PC-9 (cell line): ENCODE data around the gene FTL. TPM values are rescaled to one million over a fixed set of nuclear protein-coding genes. Genes with fewer than 3 reads are reported as not detected.
A peak's percentile ranks its signal among the peaks of the same experiment; 100 is the strongest.

Experiments
- BruUV-seq: library from RNA; stranded (reverse); fragments of 400-500 nt; replicated peaks from 2 replicates; lab custom pipeline; 2021; lab: Mats Ljungman, UMichigan
- CTCF ChIA-PET: fragments of 300-600 bp; sonication (Branson Sonifier 250); formaldehyde crosslinking; loops from one replicate; lab custom pipeline; 2022; ENCODE audit warnings: antibody characterized with exemption; lab: Charles Lee
- POLR2A ChIA-PET: fragments of 300-600 bp; sonication (Branson Sonifier 250); formaldehyde crosslinking; loops from one replicate; lab custom pipeline; 2022; ENCODE audit warnings: antibody characterized with exemption; ENCODE audit not compliant: unreplicated experiment; lab: Charles Lee
- DNase-seq, 2 experiments: peaks; one replicate each; pipeline versions ENCODE4 v3.0.0 to v3.0.0-alpha.2; 2015 to 2022; ENCODE audit warnings: mixed read lengths in 1 of 2
- H2AFZ ChIP-seq: fragments of 200-600 bp; sonication (generic); 2 replicates; pipeline ENCODE4 v1.8.1; 2017; ENCODE audit warnings: antibody characterized with exemption
- H3F3A ChIP-seq: fragments of 200-600 bp; sonication (generic); 2 replicates; pipeline ENCODE4 v1.8.1; 2017; ENCODE audit warnings: antibody characterized with exemption, mild to moderate bottlenecking, low read depth; ENCODE audit not compliant: insufficient read depth
- H3K27ac ChIP-seq: fragments of 200-600 bp; sonication (generic); 2 replicates; pipeline ENCODE4 v1.6.1; 2016; ENCODE audit warnings: mixed run types
- H3K27me3 ChIP-seq: fragments of 200-600 bp; sonication (generic); 2 replicates; pipeline ENCODE4 v1.6.1; 2016; ENCODE audit warnings: low read depth, mixed run types; ENCODE audit not compliant: insufficient read depth
- H3K36me3 ChIP-seq: fragments of 200-600 bp; sonication (generic); 2 replicates; pipeline ENCODE4 v1.6.1; 2016; ENCODE audit warnings: low read depth, mixed run types
- H3K4me1 ChIP-seq: fragments of 200-600 bp; sonication (generic); replicated peaks from 2 replicates; pipeline ENCODE4 v1.6.1; 2016; ENCODE audit warnings: mixed run types; ENCODE audit not compliant: insufficient read depth
- H3K4me2 ChIP-seq: fragments of 200-600 bp; sonication (generic); 2 replicates; pipeline ENCODE4 v1.6.1; 2017; ENCODE audit warnings: mixed run types
- H3K4me3 ChIP-seq: fragments of 200-600 bp; sonication (generic); 2 replicates; pipeline ENCODE4 v1.6.1; 2016; ENCODE audit warnings: mixed run types
- H3K79me2 ChIP-seq: fragments of 200-600 bp; sonication (generic); 2 replicates; pipeline ENCODE4 v1.6.1; 2017; ENCODE audit warnings: low read depth, mixed run types
- H3K9me2 ChIP-seq: fragments of 200-600 bp; sonication (generic); 2 replicates; pipeline ENCODE4 v1.8.1; 2017; ENCODE audit warnings: mild to moderate bottlenecking; ENCODE audit not compliant: insufficient read depth
- H3K9me3 ChIP-seq: fragments of 200-600 bp; sonication (generic); 2 replicates; pipeline ENCODE4 v1.8.1; 2016; ENCODE audit warnings: low read depth; ENCODE audit not compliant: insufficient read depth
- H4K20me1 ChIP-seq: fragments of 200-600 bp; sonication (generic); 2 replicates; pipeline ENCODE4 v1.8.1; 2017; ENCODE audit not compliant: insufficient read depth
- EZH2 ChIP-seq: fragments of 200-600 bp; sonication (generic); IDR thresholded peaks from 2 replicates; pipeline ENCODE4 v1.8.0; 2017; ENCODE audit warnings: antibody characterized with exemption, low read depth
- intact Hi-C: fragments of 100-400 bp; cut with micrococcal nuclease; formaldehyde crosslinking; loops from one replicate; pipeline ENCODE4 v1.10.0; 2022; ENCODE audit not compliant: unreplicated experiment
- total RNA-seq: library from RNA; stranded (reverse); gene quantifications from 2 replicates; pipeline ENCODE4 v1.2.3, GENCODE V29; 2021
- TF ChIP-seq, protein P1 (sequence below): fragments of 200-600 bp; sonication (generic); conservative IDR thresholded peaks from 2 replicates; pipeline ENCODE4 v1.6.1; 2017; ENCODE audit warnings: mixed run types, antibody characterized with exemption, mild to moderate bottlenecking, moderate library complexity

The FTL gene
- total RNA-seq, 1 experiment from 2014 or later: 3,822 TPM

DNA sequence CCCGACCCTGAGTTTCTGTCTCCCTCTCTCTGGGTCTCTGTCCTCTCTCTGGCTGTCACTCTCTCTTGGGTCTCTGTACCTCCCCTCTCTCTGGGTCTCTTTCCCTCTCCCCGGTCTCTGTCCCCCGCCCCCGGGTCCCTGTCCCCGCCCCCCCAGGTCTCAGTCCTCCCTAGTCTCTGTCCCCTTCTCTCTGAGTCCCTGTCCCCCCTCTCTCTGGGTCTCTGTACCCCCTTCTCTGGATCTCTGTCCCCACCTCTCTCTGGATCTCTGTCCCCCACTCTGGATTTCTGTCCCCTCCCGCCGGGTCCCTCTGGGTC lies 2.3 kb upstream of the FTL start:
- Histone ChIP-seq H3K27ac (peak overlapping the region; percentile 95), H3F3A (peaks cover 78% of the 10 kb centered on the region), H3K4me1 (peaks cover 38% of the 10 kb centered on the region), H3K9me3 (no peaks in the 10 kb centered on the region), H4K20me1 (peaks cover 22% of the 10 kb centered on the region), H3K4me3 (peak overlapping the region; percentile 84; the same call in 1 of the 2 replicates), H3K9me2 (no peaks in the 10 kb centered on the region), H3K4me2 (peak overlapping the region; percentile 96), H3K79me2 (peaks cover 33% of the 10 kb centered on the region), H3K36me3 (peaks cover 20% of the 10 kb centered on the region), H3K27me3 (no peaks in the 10 kb centered on the region), H2AFZ (no peak overlapping the region)
- ChIA-PET POLR2A (interaction anchor here (0.5 to 1.0 kb wide), 6 partner anchors 29 to 120 kb away, joined by 3 to 12 read pairs (median 4); partner anchors contain the start of genes DHDH, GYS1 and RUVBL2), CTCF (no interaction called here)
- BruUV-seq: no TSS peak
- no peak for TF ChIP-seq EZH2
- TF ChIP-seq, protein P1, sequence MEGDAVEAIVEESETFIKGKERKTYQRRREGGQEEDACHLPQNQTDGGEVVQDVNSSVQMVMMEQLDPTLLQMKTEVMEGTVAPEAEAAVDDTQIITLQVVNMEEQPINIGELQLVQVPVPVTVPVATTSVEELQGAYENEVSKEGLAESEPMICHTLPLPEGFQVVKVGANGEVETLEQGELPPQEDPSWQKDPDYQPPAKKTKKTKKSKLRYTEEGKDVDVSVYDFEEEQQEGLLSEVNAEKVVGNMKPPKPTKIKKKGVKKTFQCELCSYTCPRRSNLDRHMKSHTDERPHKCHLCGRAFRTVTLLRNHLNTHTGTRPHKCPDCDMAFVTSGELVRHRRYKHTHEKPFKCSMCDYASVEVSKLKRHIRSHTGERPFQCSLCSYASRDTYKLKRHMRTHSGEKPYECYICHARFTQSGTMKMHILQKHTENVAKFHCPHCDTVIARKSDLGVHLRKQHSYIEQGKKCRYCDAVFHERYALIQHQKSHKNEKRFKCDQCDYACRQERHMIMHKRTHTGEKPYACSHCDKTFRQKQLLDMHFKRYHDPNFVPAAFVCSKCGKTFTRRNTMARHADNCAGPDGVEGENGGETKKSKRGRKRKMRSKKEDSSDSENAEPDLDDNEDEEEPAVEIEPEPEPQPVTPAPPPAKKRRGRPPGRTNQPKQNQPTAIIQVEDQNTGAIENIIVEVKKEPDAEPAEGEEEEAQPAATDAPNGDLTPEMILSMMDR: no peak
- DNase-seq: no peak
- intact Hi-C loops: loop anchor here (1.0 to 10.0 kb wide), 3 partner anchors 88 to 478 kb away; partner anchors contain the start of gene HSD17B14

DNA sequence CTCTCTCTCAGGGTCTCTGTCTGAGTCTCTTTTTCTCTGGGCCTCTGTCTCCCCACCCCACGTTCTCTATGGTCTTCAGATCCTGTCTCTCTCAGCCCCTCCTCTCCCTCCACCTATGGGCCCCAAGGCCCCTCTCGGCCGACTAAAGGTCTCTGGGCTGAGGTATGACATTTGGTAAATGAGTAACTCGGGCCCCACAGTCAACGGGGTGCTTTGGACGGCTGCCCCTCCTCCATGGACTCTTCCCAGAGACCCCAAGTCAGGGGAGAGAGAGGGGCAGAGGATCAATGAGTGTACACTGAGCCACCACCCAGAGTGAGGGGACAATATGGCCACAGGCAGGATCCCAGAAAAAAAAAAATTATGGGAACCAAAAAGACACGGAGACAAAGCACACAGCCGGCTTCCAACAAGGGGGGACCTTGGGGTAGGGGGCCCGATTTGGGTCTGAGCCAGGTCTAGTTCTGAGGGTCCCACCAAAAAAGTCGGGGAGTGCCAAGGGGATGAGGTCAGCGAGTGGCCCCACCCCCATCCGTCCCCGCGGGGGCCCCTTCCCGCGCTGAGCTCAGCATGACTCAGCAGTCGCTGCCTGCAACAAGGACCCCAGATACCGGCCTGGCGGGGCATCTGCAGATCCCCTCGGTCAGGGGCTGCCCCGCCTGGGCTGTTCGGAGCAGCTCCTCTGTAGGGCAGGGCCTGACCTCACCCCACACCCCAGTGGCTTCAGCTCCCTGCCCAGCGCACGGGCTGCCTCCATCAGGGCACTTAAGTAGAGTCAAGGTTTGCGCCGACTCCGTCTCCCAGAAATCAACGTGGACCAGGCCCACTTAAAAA lies 1.5 kb upstream of the FTL start:
- POLR2A ChIA-PET: interaction anchor here (0.5 to 0.7 kb wide), 9 partner anchors 30 to 479 kb away, joined by 3 to 9 read pairs (median 4); partner anchors contain the start of gene RUVBL2
- H2AFZ ChIP-seq: no peak overlapping the region
- BruUV-seq: no TSS peak
- H3K79me2 ChIP-seq: peaks cover 33% of the 10 kb centered on the region
- TF ChIP-seq, protein P1: no peak
- TF ChIP-seq EZH2: no peak
- peaks cover 39% of the 10 kb centered on the region for H3K4me1 ChIP-seq
- CTCF ChIA-PET: interaction anchor here (0.6 to 0.7 kb wide), 2 partner anchors 45 to 124 kb away, joined by 3 read pairs; no protein-coding TSS in a partner anchor
- peak overlapping the region; percentile 84 for H3K4me3 ChIP-seq
- H3K4me2 ChIP-seq: peak overlapping the region; percentile 96
- DNase-seq: peak; percentile 69 to 87
- H3K9me2 ChIP-seq: no peaks in the 10 kb centered on the region
- H3F3A ChIP-seq: peaks cover 78% of the 10 kb centered on the region
- peaks cover 18% of the 10 kb centered on the region for H3K36me3 ChIP-seq
- intact Hi-C loops: loop anchor here (2.0 to 10.0 kb wide), 3 partner anchors 29 to 479 kb away; partner anchors contain the start of genes GYS1, HSD17B14 and RUVBL2
- no peaks in the 10 kb centered on the region for H3K27me3 ChIP-seq
- H3K9me3 ChIP-seq: no peaks in the 10 kb centered on the region
- peak overlapping the region; percentile 95 for H3K27ac ChIP-seq
- peaks cover 22% of the 10 kb centered on the region for H4K20me1 ChIP-seq

DNA sequence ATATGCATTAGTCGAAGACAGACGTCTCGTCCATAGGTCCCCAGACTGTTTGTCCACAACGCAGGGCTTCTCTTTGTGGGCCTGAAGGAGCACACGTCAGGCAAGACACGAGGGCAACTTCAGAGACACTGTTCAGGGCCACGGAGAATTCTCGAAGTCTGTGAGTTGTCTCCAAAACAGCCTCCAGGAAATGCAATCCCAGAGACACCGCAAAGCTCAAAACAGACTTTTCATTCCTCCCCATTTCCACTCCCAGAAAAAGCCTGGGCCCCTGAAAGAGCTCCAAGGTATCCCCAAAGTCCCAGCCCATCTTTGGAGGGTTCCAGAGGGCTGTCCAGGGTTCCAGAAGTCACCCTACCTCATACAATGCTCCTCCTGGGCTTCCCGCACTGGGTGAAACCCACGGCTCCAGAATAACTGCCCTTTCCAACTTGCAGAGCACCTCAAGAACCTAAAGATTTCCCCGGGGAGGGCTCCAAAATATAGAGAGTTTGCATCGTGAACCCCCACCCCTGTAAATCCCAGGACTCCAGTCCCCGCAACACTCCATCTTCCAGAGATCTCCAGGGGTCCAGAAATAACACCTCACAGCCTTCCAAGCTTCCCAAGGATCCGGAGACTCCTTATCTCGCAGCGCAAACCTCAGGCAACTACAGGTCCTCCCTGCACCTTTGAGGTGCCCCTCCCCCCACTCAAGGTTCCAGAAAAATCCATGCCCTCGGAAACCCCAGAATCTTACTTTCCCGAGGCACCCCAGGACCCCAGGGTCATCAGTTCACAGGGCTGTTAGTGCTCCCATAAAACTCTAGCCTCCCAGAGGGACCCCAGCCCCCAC lies 687 bp upstream of the FTL start:
- ChIA-PET POLR2A (interaction anchor here (0.5 to 0.7 kb wide), 9 partner anchors 15 to 354 kb away, joined by 3 to 7 read pairs (median 3); partner anchors contain the start of genes GYS1 and RUVBL2), CTCF (interaction anchor here (0.6 to 0.7 kb wide), 2 partner anchors 46 to 125 kb away, joined by 3 read pairs; no protein-coding TSS in a partner anchor)
- Histone ChIP-seq H3K36me3 (peaks cover 18% of the 10 kb centered on the region), H3K27me3 (no peaks in the 10 kb centered on the region), H3K27ac (peak overlapping the region; percentile 95), H3K4me2 (peak overlapping the region; percentile 96), H4K20me1 (peaks cover 22% of the 10 kb centered on the region), H3K9me3 (no peaks in the 10 kb centered on the region), H3K4me3 (peak overlapping the region; percentile 84), H2AFZ (no peak overlapping the region), H3K4me1 (peaks cover 39% of the 10 kb centered on the region), H3K9me2 (no peaks in the 10 kb centered on the region), H3K79me2 (peaks cover 33% of the 10 kb centered on the region), H3F3A (peaks cover 77% of the 10 kb centered on the region)
- intact Hi-C loops: loop anchor here (2.0 to 10.0 kb wide), 3 partner anchors 28 to 480 kb away; partner anchors contain the start of genes CA11, GYS1 and RUVBL2
- TF ChIP-seq, protein P1: no peak
- no peak for TF ChIP-seq EZH2
- BruUV-seq: TSS peak; percentile 79
- peak in 1 of 2 experiments; percentile 42 for DNase-seq
